Sigmoid colon (tissue), 7 donors: ENCODE results near the gene TMEM18. TPM values are rescaled to one million over a fixed set of nuclear protein-coding genes. Genes with fewer than 3 reads are reported as not detected.

ENCODE experiments used
- DNase-seq: peaks from one replicate; pipeline ENCODE4 v3.0.0-alpha.2; 2019
- H3K27ac ChIP-seq, 4 donors: fragments of 200-600 bp; sonication (generic); one replicate each; pipeline ENCODE4 v1.5.1; 2016 to 2019; ENCODE audit warnings: mild to moderate bottlenecking in 1 of 4
- H3K27me3 ChIP-seq, 3 donors: fragments of 200-600 bp; sonication (generic); one replicate each; pipeline ENCODE4 v1.5.1; 2019; ENCODE audit warnings: mild to moderate bottlenecking in 1 of 3
- H3K36me3 ChIP-seq, 4 donors: fragments of 200-600 bp; sonication (generic); one replicate each; pipeline ENCODE4 v1.5.1; 2016 to 2019
- H3K4me1 ChIP-seq, 4 donors: fragments of 200-600 bp; sonication (generic); one replicate each; pipeline ENCODE4 v1.5.1; 2017 to 2019
- H3K4me3 ChIP-seq, 4 donors: fragments of 200-600 bp; sonication (generic); one replicate each; pipeline ENCODE4 v1.5.1; 2017 to 2019; ENCODE audit warnings: mild to moderate bottlenecking in 2 of 4, moderate library complexity in 1 of 4
- H3K9me3 ChIP-seq, 4 donors: fragments of 200-600 bp in 3 of 4; sonication (generic) in 3 of 4; one replicate each; pipeline versions ENCODE4 v1.5.1 to v1.6.1; 2013 to 2019
- EP300 ChIP-seq, 4 donors: sonication (generic); formaldehyde crosslinking; IDR thresholded peaks; one replicate each; pipeline ENCODE4 v1.6.1; 2017; ENCODE audit warnings: antibody characterized with exemption in 4 of 4
- POLR2A ChIP-seq, 2 donors: fragments of 450-650 bp; IDR thresholded peaks; one replicate each; pipeline ENCODE4 v1.6.1; 2016; ENCODE audit warnings: antibody characterized with exemption in 2 of 2, mild to moderate bottlenecking in 2 of 2, moderate library complexity in 2 of 2
- POLR2AphosphoS5 ChIP-seq, 4 donors: sonication (generic); formaldehyde crosslinking; IDR thresholded peaks; one replicate each; pipeline ENCODE4 v1.6.1; 2017; ENCODE audit warnings: antibody characterized with exemption in 4 of 4
- WGBS, 2 donors: extraction: QIAGEN DNeasy Blood & Tissue Kit; methylation state at CpG; one replicate each; pipeline ENCODE4 v1.1.7; 2013; 5-methylcytosine and 5-hydroxymethylcytosine counted together
- intact Hi-C: fragments of 100-400 bp; cut with DNase I; formaldehyde crosslinking; loops from one replicate; pipeline ENCODE4 v1.15.1; 2023
- polyA plus RNA-seq, 3 donors: library from polyadenylated mRNA; stranded (reverse); fragments of 200-250 nt; gene quantifications; one replicate each; pipeline ENCODE4 v1.2.3, GENCODE V29; 2013
- total RNA-seq, 4 donors: library from RNA; depleted of rRNA; stranded (reverse); fragments of >200 nt; gene quantifications; one replicate each; pipeline ENCODE4 v1.1.0, GENCODE V29; 2016
- TF ChIP-seq, protein P1 (sequence below), 4 experiments: fragments of 450-650 bp in 3 of 4; fragments of 200-600 bp in 1 of 4; IDR thresholded peaks; one replicate each; pipeline ENCODE4 v1.5.1; 2016 to 2019; ENCODE audit warnings: antibody characterized with exemption in 4 of 4, mild to moderate bottlenecking in 3 of 4, moderate library complexity in 2 of 4
- donor health status: healthy with polysubstance abuse.
- donor health status: Bipolar disorder and iron deficiency.
- donor health status: healthy.

TMEM18 gene
- total and polyA plus RNA-seq, 7 donors: 10.6 to 26.8 (median 22.7) TPM

DNA sequence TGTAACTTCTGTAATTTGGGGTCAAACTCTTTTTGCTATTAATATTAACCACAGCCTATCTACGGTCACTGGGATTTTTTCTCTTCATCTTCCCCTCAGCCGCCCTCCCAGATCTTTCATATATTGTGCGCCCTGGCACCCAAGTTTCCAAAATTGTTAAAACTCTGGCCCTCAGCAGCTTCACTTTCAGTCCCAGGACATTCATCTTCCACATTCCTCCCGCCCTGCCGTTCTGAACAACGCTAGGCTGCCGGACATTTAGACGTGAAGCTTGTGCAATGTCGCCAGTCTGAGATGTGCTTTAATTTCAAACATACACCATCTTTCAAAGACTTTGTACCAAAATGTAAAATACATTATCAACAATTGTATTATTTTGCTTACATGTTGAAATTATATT, 1.8 kb upstream of the TMEM18 start:
- DNase-seq: no peak
- 95 to 97% methylated on average over 9 of the region's 9 CpGs for WGBS, 2 donors
- Histone ChIP-seq H3K27ac (no peak overlapping the region), H3K9me3 (no peaks in the 10 kb centered on the region), H3K36me3 (no peaks in the 10 kb centered on the region), H3K4me1 (peaks cover 0 to 20% (median 13%) of the 10 kb centered on the region in 4 donors), H3K27me3 (no peaks in the 10 kb centered on the region), H3K4me3 (no peak overlapping the region)
- intact Hi-C loops: loop anchor here (5.0 kb wide), 1 partner anchor 1138 kb away; no protein-coding TSS in a partner anchor
- TF ChIP-seq, protein P1, sequence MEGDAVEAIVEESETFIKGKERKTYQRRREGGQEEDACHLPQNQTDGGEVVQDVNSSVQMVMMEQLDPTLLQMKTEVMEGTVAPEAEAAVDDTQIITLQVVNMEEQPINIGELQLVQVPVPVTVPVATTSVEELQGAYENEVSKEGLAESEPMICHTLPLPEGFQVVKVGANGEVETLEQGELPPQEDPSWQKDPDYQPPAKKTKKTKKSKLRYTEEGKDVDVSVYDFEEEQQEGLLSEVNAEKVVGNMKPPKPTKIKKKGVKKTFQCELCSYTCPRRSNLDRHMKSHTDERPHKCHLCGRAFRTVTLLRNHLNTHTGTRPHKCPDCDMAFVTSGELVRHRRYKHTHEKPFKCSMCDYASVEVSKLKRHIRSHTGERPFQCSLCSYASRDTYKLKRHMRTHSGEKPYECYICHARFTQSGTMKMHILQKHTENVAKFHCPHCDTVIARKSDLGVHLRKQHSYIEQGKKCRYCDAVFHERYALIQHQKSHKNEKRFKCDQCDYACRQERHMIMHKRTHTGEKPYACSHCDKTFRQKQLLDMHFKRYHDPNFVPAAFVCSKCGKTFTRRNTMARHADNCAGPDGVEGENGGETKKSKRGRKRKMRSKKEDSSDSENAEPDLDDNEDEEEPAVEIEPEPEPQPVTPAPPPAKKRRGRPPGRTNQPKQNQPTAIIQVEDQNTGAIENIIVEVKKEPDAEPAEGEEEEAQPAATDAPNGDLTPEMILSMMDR (IDR thresholded peaks at IDR 0.05): no peak
- TF ChIP-seq EP300 (IDR thresholded peaks at IDR 0.05): no peak
- no peak for TF ChIP-seq POLR2AphosphoS5 (IDR thresholded peaks at IDR 0.05)
- TF ChIP-seq POLR2A (IDR thresholded peaks at IDR 0.05): no peak

DNA sequence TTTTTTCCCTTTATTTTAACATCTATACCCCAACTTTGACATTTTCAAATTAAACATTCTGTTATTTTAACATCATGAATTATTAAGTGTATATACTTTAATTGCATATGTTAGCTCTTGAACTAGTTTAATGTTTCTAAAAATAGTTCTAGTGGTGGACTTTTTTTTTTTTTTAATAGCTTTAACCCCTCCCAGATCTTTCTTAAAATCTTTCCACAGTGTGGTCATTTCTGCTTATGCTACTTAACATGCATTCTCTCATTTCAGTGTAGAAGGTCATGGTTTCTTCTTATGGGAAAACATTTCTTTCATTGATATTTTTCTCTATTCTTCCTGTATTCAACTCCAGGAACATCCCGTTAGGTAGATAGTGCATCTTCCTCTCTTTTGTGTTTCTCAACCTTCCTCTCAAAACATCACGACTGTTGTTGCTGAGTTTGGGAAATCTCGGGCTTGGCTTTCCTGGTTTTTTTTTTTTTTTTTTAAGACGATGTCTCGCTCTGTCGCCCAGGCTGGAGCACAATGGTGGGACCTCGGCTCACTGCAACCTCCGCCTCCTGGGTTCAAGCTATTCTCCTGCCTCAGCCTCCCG, 849 bp upstream of the TMEM18 start:
- Histone ChIP-seq H3K36me3 (peaks cover 0 to 3% (median 0%) of the 10 kb centered on the region in 4 donors), H3K27ac (peak overlapping the region; percentile 98 to 100 (median 98)), H3K4me3 (peak overlapping the region; percentile 87 to 94 (median 88)), H3K27me3 (no peaks in the 10 kb centered on the region), H3K4me1 (peaks cover 0 to 22% (median 13%) of the 10 kb centered on the region in 4 donors), H3K9me3 (no peaks in the 10 kb centered on the region)
- intact Hi-C loops: loop anchor here (2.0 to 5.0 kb wide), 3 partner anchors 413 to 1139 kb away; partner anchors contain the start of genes ACP1 and SH3YL1
- TF ChIP-seq EP300 (IDR thresholded peaks at IDR 0.05) (no peak), POLR2A (IDR thresholded peaks at IDR 0.05) (no peak), POLR2AphosphoS5 (IDR thresholded peaks at IDR 0.05) (no peak)
- TF ChIP-seq, protein P1 (IDR thresholded peaks at IDR 0.05): no peak
- DNase-seq: no peak
- WGBS, 2 donors: 70 to 81% methylated on average over 9 of the region's 9 CpGs

DNA sequence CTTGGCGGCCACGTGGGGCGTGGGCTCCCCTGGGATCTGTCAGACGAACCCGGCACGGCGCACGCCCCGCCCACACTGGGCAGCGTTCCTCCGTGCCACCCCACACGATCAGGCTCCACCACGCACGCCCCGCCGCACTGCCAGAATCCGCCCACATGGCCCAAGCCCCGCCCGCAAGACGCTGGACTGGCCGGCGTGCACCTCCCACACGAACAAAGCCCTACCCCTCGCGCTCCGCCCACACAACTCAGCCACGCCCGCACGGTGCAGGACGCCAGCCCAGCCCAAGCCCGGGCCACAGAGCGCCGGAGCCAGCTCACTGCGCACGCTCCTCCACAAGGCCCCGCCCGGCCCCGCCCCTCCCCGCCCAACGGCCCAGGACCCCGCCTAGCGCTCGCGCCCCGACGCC, 555 bp downstream of the TMEM18 start:
- peaks cover 0 to 18% (median 8%) of the 10 kb centered on the region in 4 donors for H3K36me3 ChIP-seq
- H3K27me3 ChIP-seq: no peaks in the 10 kb centered on the region
- peaks cover 0 to 24% (median 13%) of the 10 kb centered on the region in 4 donors for H3K4me1 ChIP-seq
- peak overlapping the region; percentile 98 to 100 (median 98) for H3K27ac ChIP-seq
- DNase-seq: peak; percentile 99
- TF ChIP-seq EP300 (IDR thresholded peaks at IDR 0.05): no peak
- TF ChIP-seq POLR2AphosphoS5 (IDR thresholded peaks at IDR 0.05): peak in 1 of 4 donors; percentile 30
- no peaks in the 10 kb centered on the region for H3K9me3 ChIP-seq
- intact Hi-C loops: loop anchor here (1.0 to 5.0 kb wide), 4 partner anchors 64 to 1141 kb away; partner anchors contain the start of genes ACP1 and SH3YL1
- 0 to 1% methylated on average over 46 of the region's 46 CpGs for WGBS, 2 donors
- peak overlapping the region; percentile 40 to 94 (median 88) for H3K4me3 ChIP-seq

DNA sequence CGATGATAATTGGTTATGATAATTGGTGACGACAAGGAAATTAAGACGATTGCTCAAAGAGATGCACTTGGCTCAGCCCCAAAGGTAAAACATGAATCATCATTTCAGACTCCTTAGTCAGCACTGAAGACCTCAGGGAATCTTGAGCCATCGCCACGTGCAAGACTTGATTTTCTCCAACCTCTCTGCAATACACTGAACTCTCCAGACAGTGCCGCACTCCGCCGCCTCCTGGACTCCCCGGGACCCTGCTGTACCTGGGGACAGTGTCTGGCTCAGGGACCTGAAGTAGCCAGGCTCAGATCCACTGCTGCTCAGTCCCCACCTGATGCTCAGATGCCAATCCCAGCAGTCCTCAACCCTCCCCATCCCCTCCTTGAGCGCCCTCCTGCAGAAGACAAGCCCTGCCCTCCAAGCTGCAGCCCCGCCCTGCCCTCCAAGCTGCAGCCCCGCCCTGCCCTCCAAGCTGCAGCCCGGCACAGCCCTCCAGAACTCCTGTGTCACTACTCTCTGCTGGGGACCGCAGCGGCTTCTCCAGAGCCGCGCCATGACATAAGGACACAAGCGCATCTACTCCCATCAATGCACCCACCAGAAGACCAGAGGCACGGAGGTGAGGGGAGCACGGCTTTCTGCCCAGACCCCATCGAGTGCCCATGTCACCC, 1.1 kb downstream of the TMEM18 start:
- Histone ChIP-seq H3K4me1 (peaks cover 0 to 24% (median 13%) of the 10 kb centered on the region in 4 donors), H3K9me3 (no peaks in the 10 kb centered on the region), H3K27ac (peak overlapping the region; percentile 76 to 100 (median 98)), H3K36me3 (peaks cover 0 to 18% (median 8%) of the 10 kb centered on the region in 4 donors), H3K4me3 (peak overlapping the region; percentile 40 to 94 (median 88)), H3K27me3 (no peaks in the 10 kb centered on the region)
- intact Hi-C loops: loop anchor here (1.0 to 5.0 kb wide), 4 partner anchors 64 to 1141 kb away; partner anchors contain the start of genes ACP1 and SH3YL1
- DNase-seq: peak; percentile 85
- WGBS, 2 donors: 12 to 25% methylated on average over 21 of the region's 21 CpGs
- TF ChIP-seq POLR2AphosphoS5 (IDR thresholded peaks at IDR 0.05): peak in 2 of 4 donors; percentile 7 to 11
- TF ChIP-seq POLR2A (IDR thresholded peaks at IDR 0.05): no peak
- TF ChIP-seq, protein P1 (IDR thresholded peaks at IDR 0.05): peak in 1 of 4 experiments; percentile 19

DNA sequence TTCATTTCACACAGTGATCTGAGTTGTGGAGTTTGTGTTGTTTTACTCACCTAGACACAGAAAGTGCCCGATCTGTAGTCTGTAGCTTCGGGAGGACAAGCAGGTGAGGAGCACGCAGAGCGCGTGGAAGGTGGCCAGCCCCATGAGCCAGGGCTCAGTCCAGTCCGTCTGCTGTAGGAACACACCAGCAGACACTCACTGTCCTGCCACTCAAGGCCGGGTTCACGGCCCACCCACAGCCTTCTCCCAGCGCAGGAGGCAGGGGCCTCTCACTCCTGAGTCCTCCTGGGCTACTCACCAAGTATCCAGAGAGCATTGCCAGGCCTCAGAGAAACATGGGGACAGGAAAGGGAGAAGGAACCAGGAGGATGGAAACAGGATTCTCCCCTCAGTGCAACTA, 1.7 kb downstream of the TMEM18 start:
- H3K4me1 ChIP-seq: peaks cover 0 to 24% (median 13%) of the 10 kb centered on the region in 4 donors
- H3K27ac ChIP-seq: peak overlapping the region in 3 of 4 donors; percentile 76 to 100 (median 98)
- TF ChIP-seq POLR2A (IDR thresholded peaks at IDR 0.05) (no peak), POLR2AphosphoS5 (IDR thresholded peaks at IDR 0.05) (no peak), EP300 (IDR thresholded peaks at IDR 0.05) (no peak)
- TF ChIP-seq, protein P1 (IDR thresholded peaks at IDR 0.05): no peak
- peaks cover 0 to 25% (median 8%) of the 10 kb centered on the region in 4 donors for H3K36me3 ChIP-seq
- H3K4me3 ChIP-seq: no peak overlapping the region
- intact Hi-C loops: loop anchor here (5.0 kb wide), 1 partner anchor 1142 kb away; no protein-coding TSS in a partner anchor
- no peak for DNase-seq
- no peaks in the 10 kb centered on the region for H3K9me3 ChIP-seq
- 92 to 94% methylated on average over 9 of the region's 9 CpGs for WGBS, 2 donors
- no peaks in the 10 kb centered on the region for H3K27me3 ChIP-seq
